Tibial artery (tissue), 4 donors: Measurements from ENCODE around the gene SACS.
"Not testable (repeated sequence)": the region's sequence is repeated elsewhere in the genome, so short reads cannot be mapped to it uniquely, and the experiment has no call there.

ENCODE experiments used
- DNase-seq, 2 donors: peaks; one replicate each; pipeline ENCODE4 v3.0.0-alpha.2; 2019
- H3K27ac ChIP-seq, 2 donors: fragments of 200-600 bp; sonication (generic) in 1 of 2; 1 replicate in 1 of 2; 2 replicates in 1 of 2; pipeline ENCODE4 v1.5.1; 2018 to 2019; ENCODE audit warnings: mild to moderate bottlenecking in 1 of 2
- H3K27me3 ChIP-seq, 2 donors: fragments of 200-600 bp; sonication (generic) in 1 of 2; one replicate each; pipeline versions ENCODE4 v1.5.1 to v1.6.0; 2016 to 2019
- H3K36me3 ChIP-seq, 3 donors: fragments of 200-600 bp; sonication (generic) in 2 of 3; one replicate each; pipeline ENCODE4 v1.5.1; 2016 to 2019; ENCODE audit warnings: mild to moderate bottlenecking in 2 of 3
- H3K4me1 ChIP-seq, 4 donors: fragments of 200-600 bp; sonication (generic) in 2 of 4; 1 replicate in 3 of 4; 2 replicates in 1 of 4; pipeline ENCODE4 v1.5.1; 2016 to 2019
- H3K4me3 ChIP-seq, 2 donors: fragments of 200-600 bp; sonication (generic) in 1 of 2; 1 replicate in 1 of 2; 2 replicates in 1 of 2; pipeline ENCODE4 v1.5.1; 2018 to 2019; ENCODE audit warnings: mild to moderate bottlenecking in 2 of 2
- H3K9me3 ChIP-seq, 3 donors: fragments of 200-600 bp; sonication (generic) in 1 of 3; one replicate each; pipeline ENCODE4 v1.5.1; 2016 to 2019
- intact Hi-C: fragments of 100-400 bp; cut with DNase I; formaldehyde crosslinking; loops from one replicate; pipeline ENCODE4 v1.15.0; 2023; ENCODE audit warnings: low total_unique reads
- TF ChIP-seq, protein P1 (sequence below), 2 experiments: fragments of 200-600 bp in 1 of 2; fragments of 450-650 bp in 1 of 2; IDR thresholded peaks; one replicate each; pipeline ENCODE4 v1.5.1; 2017 to 2019; ENCODE audit warnings: antibody characterized with exemption in 2 of 2, mild to moderate bottlenecking in 1 of 2, moderate library complexity in 1 of 2

The SACS gene

DNA sequence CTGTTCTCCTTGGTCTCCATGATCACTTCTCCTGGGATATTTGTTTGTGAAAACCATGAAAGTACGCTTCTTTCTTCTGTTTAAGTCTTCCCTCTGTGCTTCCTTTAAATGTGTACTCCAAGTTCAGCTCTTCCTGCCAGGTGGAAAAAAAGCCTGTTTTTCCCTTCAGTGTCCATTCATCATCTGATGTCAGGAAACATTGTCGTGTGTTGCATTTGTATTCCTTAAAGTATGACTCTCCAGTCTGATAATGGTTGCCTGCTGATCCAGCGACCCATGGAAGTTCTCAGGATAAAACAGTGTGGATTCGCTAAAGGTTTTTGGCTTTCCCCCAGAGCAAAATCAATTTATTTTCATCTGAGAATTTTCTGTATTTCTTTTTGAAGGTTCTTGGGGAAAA, 22.3 kb downstream of the SACS start:
- H3K36me3 ChIP-seq: no peaks in the 10 kb centered on the region
- H3K9me3 ChIP-seq: no peaks in the 10 kb centered on the region
- no peak for DNase-seq
- no peak overlapping the region for H3K27ac ChIP-seq
- no peak overlapping the region for H3K4me3 ChIP-seq
- TF ChIP-seq, protein P1, sequence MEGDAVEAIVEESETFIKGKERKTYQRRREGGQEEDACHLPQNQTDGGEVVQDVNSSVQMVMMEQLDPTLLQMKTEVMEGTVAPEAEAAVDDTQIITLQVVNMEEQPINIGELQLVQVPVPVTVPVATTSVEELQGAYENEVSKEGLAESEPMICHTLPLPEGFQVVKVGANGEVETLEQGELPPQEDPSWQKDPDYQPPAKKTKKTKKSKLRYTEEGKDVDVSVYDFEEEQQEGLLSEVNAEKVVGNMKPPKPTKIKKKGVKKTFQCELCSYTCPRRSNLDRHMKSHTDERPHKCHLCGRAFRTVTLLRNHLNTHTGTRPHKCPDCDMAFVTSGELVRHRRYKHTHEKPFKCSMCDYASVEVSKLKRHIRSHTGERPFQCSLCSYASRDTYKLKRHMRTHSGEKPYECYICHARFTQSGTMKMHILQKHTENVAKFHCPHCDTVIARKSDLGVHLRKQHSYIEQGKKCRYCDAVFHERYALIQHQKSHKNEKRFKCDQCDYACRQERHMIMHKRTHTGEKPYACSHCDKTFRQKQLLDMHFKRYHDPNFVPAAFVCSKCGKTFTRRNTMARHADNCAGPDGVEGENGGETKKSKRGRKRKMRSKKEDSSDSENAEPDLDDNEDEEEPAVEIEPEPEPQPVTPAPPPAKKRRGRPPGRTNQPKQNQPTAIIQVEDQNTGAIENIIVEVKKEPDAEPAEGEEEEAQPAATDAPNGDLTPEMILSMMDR (IDR thresholded peaks at IDR 0.05): no peak
- H3K27me3 ChIP-seq: no peaks in the 10 kb centered on the region
- peaks cover 0 to 26% (median 0%) of the 10 kb centered on the region in 4 donors for H3K4me1 ChIP-seq
- intact Hi-C loops: no loop called here

DNA sequence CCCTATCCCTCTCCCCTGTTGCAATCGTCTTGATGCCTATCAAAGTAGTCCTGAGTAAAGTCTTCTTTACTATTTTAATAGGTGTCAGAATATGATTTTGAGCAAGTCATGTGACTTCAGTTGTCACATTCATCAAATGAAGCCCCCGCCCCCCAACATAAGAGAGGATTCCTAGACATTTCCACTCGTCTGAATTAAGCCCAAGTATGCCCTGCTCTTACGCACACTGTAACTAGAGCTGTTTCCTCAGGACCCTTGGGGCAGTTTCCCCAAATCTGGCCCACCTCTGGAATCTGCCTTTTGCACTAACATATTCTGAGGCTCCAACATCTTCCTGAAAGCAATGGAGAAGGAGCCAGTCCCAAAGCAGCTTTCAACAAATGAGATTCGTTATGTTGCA, 25.5 kb downstream of the SACS start:
- TF ChIP-seq, protein P1 (IDR thresholded peaks at IDR 0.05): no peak
- peaks cover 0 to 11% (median 0%) of the 10 kb centered on the region in 4 donors for H3K4me1 ChIP-seq
- no peak overlapping the region for H3K27ac ChIP-seq
- DNase-seq: no peak
- no peaks in the 10 kb centered on the region for H3K27me3 ChIP-seq
- no peaks in the 10 kb centered on the region for H3K9me3 ChIP-seq
- intact Hi-C loops: no loop called here
- no peak overlapping the region for H3K4me3 ChIP-seq
- no peaks in the 10 kb centered on the region for H3K36me3 ChIP-seq

DNA sequence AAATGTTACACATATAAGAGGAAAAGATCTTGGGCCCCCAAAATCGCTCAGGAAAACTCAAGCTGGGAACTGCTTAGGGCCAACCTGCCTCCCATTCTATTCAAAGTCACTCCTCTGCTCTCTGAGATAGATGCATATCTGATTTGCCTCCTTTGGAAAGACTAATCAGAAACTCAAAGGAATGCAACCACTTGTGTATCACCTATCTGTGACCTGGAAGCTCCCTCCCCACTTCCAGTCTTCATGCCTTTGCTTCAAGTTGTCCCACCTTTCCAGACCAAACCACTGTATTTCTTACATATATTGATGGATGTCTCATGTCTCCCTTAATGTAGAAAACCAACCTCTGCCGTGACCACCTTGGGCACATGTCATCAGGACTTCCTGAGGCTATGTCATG, 32.3 kb downstream of the SACS start:
- H3K4me3 ChIP-seq, DNase-seq, H3K9me3 ChIP-seq, H3K27me3 ChIP-seq, H3K36me3 ChIP-seq, H3K4me1 ChIP-seq, H3K27ac ChIP-seq, intact Hi-C loops: not testable (repeated sequence)

DNA sequence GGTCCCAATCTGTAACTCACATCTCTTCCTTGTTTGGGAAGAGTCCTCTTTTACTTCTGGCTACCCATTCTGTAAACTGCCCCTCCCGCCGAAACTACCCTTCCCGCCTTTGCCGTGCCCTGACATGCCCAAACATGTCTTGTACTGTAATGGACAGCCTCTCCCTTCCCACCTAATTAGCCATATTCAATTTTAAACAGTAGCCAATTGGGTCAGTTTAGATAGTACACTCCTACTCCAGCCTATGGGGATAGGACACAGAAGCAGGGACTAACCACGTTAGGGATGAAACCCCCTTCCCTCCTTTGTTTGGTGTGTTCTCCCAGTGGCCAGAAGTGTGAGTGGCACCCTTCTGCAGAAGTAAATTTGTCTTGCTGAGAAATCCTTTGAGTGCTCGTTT, 34.2 kb downstream of the SACS start:
- TF ChIP-seq, protein P1 (IDR thresholded peaks at IDR 0.05): no peak
- Histone ChIP-seq H3K36me3 (no peaks in the 10 kb centered on the region), H3K27me3 (no peaks in the 10 kb centered on the region), H3K4me1 (no peaks in the 10 kb centered on the region), H3K27ac (no peak overlapping the region), H3K9me3 (no peaks in the 10 kb centered on the region), H3K4me3 (no peak overlapping the region)
- no peak for DNase-seq
- intact Hi-C loops: no loop called here

DNA sequence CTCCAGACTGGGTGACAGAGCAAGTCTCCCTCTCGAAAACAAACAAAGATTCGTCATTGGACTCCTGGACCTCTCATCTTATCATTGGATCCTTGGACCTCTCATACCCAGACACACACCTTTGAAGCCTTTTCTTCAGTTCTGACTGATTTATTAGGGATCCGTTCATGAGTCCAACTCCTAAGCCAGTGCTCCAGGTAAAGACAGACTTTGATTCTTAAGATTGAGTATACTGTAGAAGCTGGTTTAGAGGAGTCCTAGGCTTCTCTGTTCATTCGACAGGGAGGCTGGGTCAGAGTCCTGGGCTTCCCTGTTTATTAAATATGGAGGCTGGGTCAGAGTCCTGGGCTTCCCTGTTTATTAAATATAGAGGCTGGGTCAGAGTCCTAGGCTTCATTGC, 38.7 kb downstream of the SACS start:
- Histone ChIP-seq H3K9me3 (no peaks in the 10 kb centered on the region), H3K4me3 (no peak overlapping the region), H3K27ac (no peak overlapping the region), H3K27me3 (no peaks in the 10 kb centered on the region), H3K4me1 (peaks cover 0 to 2% (median 0%) of the 10 kb centered on the region in 4 donors), H3K36me3 (no peaks in the 10 kb centered on the region)
- TF ChIP-seq, protein P1 (IDR thresholded peaks at IDR 0.05): no peak
- DNase-seq: no peak
- intact Hi-C loops: no loop called here

DNA sequence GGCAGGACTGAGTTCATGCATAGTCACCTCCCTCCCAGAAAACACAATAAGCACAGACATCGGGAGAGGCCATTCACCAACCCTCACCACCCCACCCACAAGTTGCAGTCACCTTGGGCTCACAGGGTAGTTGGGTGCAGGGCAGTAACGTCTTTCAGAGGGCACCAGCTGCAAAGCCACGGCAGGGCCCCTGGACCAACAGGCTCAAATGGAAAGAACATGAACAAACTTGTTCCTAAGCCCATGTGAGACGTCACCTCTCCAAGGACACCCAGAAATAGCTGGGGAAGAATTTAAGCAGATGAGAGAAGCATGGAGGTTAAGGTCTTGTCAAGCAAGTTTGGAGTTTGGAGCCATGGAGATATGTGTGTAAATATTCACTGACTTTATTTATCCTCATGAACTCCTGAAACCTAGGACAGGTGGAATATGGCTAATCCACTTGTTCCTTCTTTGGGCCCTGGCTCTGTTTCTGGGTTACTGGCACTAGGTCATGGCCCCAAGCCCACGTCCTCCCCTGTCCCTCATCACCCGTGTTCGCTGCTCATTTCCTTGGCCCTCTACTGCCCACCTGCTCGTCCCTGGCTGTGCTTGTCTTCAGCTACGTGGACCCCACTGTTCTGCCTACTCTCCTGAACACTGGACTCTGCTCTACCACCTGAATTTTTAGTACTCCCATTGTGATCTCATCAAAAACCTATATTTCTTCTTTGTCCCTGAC, 40.4 kb downstream of the SACS start:
- peaks cover 0 to 5% (median 0%) of the 10 kb centered on the region in 4 donors for H3K4me1 ChIP-seq
- TF ChIP-seq, protein P1 (IDR thresholded peaks at IDR 0.05): no peak
- H3K4me3 ChIP-seq: no peak overlapping the region
- no peak overlapping the region for H3K27ac ChIP-seq
- no peak for DNase-seq
- H3K27me3 ChIP-seq: no peaks in the 10 kb centered on the region
- intact Hi-C loops: no loop called here
- H3K9me3 ChIP-seq: no peaks in the 10 kb centered on the region
- H3K36me3 ChIP-seq: no peaks in the 10 kb centered on the region
